MM.1S (cell line): ENCODE results near the gene TRIM36.

Source experiments
- DNase-seq: peaks from one replicate; pipeline ENCODE4 v3.0.0-alpha.2; 2015
- H2AFZ ChIP-seq: fragments of 300-600 bp; sonication (generic); 2 replicates; pipeline ENCODE4 v1.6.0; 2016; ENCODE audit warnings: antibody characterized with exemption, low read length
- H3F3A ChIP-seq: fragments of 300-600 bp; sonication (generic); 2 replicates; pipeline ENCODE4 v1.6.1; 2016; ENCODE audit warnings: mild to moderate bottlenecking, antibody characterized with exemption, low read length, moderate library complexity, mixed read lengths; ENCODE audit not compliant: insufficient read depth
- H3K27ac ChIP-seq: fragments of 300-600 bp; sonication (generic); 2 replicates; pipeline ENCODE4 v1.5.1; 2016; ENCODE audit warnings: mild to moderate bottlenecking, low read length
- H3K27me3 ChIP-seq: fragments of 300-600 bp; sonication (generic); replicated peaks from 2 replicates; pipeline ENCODE4 v1.6.0; 2016; ENCODE audit warnings: low read length; ENCODE audit not compliant: insufficient read depth
- H3K36me3 ChIP-seq: fragments of 300-600 bp; sonication (generic); replicated peaks from 2 replicates; pipeline ENCODE4 v1.6.1; 2016; ENCODE audit warnings: mild to moderate bottlenecking, low read length, mixed read lengths; ENCODE audit not compliant: insufficient read depth
- H3K4me1 ChIP-seq: fragments of 300-600 bp; sonication (generic); 2 replicates; pipeline ENCODE4 v1.6.1; 2016; ENCODE audit warnings: low read length, mixed read lengths
- H3K4me2 ChIP-seq: fragments of 300-600 bp; sonication (generic); 2 replicates; pipeline ENCODE4 v1.6.0; 2016; ENCODE audit warnings: low read depth, low read length
- H3K4me3 ChIP-seq: fragments of 300-600 bp; sonication (generic); 2 replicates; pipeline ENCODE4 v1.5.1; 2016; ENCODE audit warnings: low read length, mixed read lengths
- H3K79me2 ChIP-seq: fragments of 300-600 bp; sonication (generic); 2 replicates; pipeline ENCODE4 v1.6.1; 2016; ENCODE audit warnings: mixed run types, low read length, mixed read lengths
- H3K9ac ChIP-seq: fragments of 300-600 bp; sonication (generic); 2 replicates; pipeline ENCODE4 v1.6.1; 2016; ENCODE audit warnings: low read length, mixed read lengths
- H3K9me2 ChIP-seq: fragments of 300-600 bp; sonication (generic); replicated peaks from 2 replicates; pipeline ENCODE4 v1.6.1; 2016; ENCODE audit warnings: mild to moderate bottlenecking, low read length, mixed read lengths; ENCODE audit not compliant: insufficient read depth
- H3K9me3 ChIP-seq: fragments of 300-600 bp; sonication (generic); replicated peaks from 2 replicates; pipeline ENCODE4 v1.6.1; 2016; ENCODE audit warnings: mild to moderate bottlenecking, low read length, mixed read lengths; ENCODE audit not compliant: insufficient read depth
- H4K20me1 ChIP-seq: fragments of 300-600 bp; sonication (generic); 2 replicates; pipeline ENCODE4 v1.6.1; 2016; ENCODE audit warnings: mild to moderate bottlenecking, low read length, moderate library complexity, mixed read lengths; ENCODE audit not compliant: insufficient read depth
- EZH2 ChIP-seq: fragments of 300-600 bp; sonication (generic); optimal IDR thresholded peaks from 2 replicates; pipeline ENCODE3; 2017; ENCODE audit warnings: low read depth, mild to moderate bottlenecking, antibody characterized with exemption, low read length, mixed read lengths
- EZH2phosphoT487 ChIP-seq: fragments of 300-600 bp; sonication (generic); IDR thresholded peaks from 2 replicates; pipeline ENCODE4 v1.6.1; 2018; ENCODE audit warnings: antibody characterized with exemption, low read length
- TF ChIP-seq, protein P1 (sequence below): fragments of 300-600 bp; sonication (generic); IDR thresholded peaks from 2 replicates; pipeline ENCODE4 v1.5.1; 2016; ENCODE audit warnings: antibody characterized with exemption, low read length, mixed read lengths

TRIM36 gene

DNA sequence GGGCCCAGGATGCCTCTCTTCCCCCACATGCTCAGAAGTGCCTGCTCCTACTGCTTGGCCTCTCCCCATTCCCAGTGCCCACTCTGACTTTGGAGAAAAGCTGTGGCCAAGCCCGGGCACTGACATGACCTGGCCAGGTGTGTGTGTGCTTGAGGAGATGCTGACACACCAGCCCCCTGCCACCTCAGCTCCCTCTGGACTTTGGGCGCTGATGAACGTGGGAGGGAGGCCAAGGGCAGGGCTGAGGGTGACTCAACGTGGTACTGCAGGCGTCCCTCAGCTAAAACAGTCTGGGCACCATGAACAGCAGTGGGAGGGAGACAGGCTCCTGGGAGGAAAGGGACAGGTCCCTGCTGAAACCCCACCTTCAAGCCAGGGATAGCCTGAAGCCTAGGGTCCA is 3.9 kb downstream of the TRIM36 start:
- Histone ChIP-seq H3K4me3 (no peak overlapping the region), H3K4me1 (peaks cover 7% of the 10 kb centered on the region; the same call in 1 of the 2 replicates), H3F3A (0 out of 2 replicates have a peak, but pooled peaks cover 2% of the 10 kb centered on the region), H3K9ac (no peak overlapping the region), H3K9me2 (no peaks in the 10 kb centered on the region), H3K27ac (no peak overlapping the region), H2AFZ (no peak overlapping the region), H4K20me1 (no peaks in the 10 kb centered on the region), H3K9me3 (no peaks in the 10 kb centered on the region), H3K4me2 (no peak overlapping the region), H3K36me3 (no peaks in the 10 kb centered on the region), H3K79me2 (peaks cover 3% of the 10 kb centered on the region; the same call in 1 of the 2 replicates), H3K27me3 (no peaks in the 10 kb centered on the region)
- DNase-seq: no peak
- no peak for TF ChIP-seq EZH2phosphoT487
- no peak for TF ChIP-seq EZH2
- TF ChIP-seq, protein P1, sequence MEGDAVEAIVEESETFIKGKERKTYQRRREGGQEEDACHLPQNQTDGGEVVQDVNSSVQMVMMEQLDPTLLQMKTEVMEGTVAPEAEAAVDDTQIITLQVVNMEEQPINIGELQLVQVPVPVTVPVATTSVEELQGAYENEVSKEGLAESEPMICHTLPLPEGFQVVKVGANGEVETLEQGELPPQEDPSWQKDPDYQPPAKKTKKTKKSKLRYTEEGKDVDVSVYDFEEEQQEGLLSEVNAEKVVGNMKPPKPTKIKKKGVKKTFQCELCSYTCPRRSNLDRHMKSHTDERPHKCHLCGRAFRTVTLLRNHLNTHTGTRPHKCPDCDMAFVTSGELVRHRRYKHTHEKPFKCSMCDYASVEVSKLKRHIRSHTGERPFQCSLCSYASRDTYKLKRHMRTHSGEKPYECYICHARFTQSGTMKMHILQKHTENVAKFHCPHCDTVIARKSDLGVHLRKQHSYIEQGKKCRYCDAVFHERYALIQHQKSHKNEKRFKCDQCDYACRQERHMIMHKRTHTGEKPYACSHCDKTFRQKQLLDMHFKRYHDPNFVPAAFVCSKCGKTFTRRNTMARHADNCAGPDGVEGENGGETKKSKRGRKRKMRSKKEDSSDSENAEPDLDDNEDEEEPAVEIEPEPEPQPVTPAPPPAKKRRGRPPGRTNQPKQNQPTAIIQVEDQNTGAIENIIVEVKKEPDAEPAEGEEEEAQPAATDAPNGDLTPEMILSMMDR: no peak

DNA sequence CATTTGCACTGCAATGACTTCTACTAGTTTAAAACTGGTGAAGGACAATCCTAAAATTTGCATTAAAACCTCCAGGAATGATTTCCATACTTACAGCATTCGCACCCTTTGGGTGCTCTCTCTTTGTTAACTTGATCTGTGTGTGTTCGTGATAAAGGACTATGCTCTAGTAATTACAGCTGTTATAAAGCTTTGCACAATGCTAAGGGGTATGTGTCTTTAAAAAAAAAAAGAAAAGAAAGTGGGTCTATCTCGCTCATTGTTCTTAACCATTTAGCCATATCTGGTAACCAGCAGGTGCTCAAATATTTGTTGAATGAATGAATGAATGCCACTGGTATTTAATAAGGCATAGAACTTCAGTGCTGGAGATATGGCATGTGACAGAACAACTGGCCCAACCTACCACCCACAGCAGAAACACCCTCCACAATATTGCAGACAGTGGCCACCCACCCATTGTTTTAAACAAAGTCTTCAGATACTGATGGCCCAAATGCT is 8.7 kb downstream of the TRIM36 start:
- TF ChIP-seq EZH2phosphoT487 (no peak), EZH2 (no peak)
- TF ChIP-seq, protein P1: no peak
- H3K9me2 ChIP-seq: no peaks in the 10 kb centered on the region
- H4K20me1 ChIP-seq: no peaks in the 10 kb centered on the region
- H3K27ac ChIP-seq: no peak overlapping the region
- DNase-seq: no peak
- no peak overlapping the region for H3K4me3 ChIP-seq
- no peaks in the 10 kb centered on the region for H3K9me3 ChIP-seq
- H2AFZ ChIP-seq: no peak overlapping the region
- no peaks in the 10 kb centered on the region for H3K4me1 ChIP-seq
- H3K79me2 ChIP-seq: no peaks in the 10 kb centered on the region
- H3K4me2 ChIP-seq: no peak overlapping the region
- H3F3A ChIP-seq: no peaks in the 10 kb centered on the region
- no peak overlapping the region for H3K9ac ChIP-seq
- no peaks in the 10 kb centered on the region for H3K27me3 ChIP-seq
- H3K36me3 ChIP-seq: no peaks in the 10 kb centered on the region

DNA sequence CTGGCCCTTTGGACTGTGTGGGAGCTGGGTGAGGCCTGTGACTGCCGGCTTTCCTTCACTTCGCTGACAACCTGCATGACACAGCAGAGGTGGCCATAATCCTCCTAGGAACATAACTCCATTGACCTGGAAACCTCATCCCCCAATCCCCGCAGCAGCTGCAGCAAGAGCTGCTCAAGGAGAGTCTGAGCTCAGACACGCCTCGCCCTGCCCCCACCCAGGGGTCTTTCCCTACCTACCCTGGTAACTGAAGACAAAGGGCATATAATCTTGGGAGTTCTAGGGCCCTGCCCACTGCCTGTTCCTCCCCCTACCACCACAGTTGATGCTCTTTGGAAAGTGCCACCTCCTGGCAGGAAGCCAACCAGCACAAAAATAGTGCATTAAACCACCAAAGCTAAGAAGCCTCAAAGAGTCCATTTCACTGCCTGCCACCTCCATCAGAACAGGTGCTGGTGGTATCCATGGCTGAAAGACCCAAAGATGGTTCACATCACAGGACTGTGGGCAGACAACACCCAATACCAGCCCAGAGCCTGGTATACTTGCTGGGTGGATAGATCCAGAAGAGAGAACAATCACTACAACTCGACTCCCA is 18.4 kb downstream of the TRIM36 start:
- H3K36me3 ChIP-seq: no peaks in the 10 kb centered on the region
- no peak overlapping the region for H3K9ac ChIP-seq
- H3K9me2 ChIP-seq: no peaks in the 10 kb centered on the region
- H3K27me3 ChIP-seq: no peaks in the 10 kb centered on the region
- H3K4me2 ChIP-seq: no peak overlapping the region
- no peaks in the 10 kb centered on the region for H3F3A ChIP-seq
- no peak overlapping the region for H3K27ac ChIP-seq
- no peaks in the 10 kb centered on the region for H3K9me3 ChIP-seq
- no peak overlapping the region for H2AFZ ChIP-seq
- TF ChIP-seq, protein P1: no peak
- TF ChIP-seq EZH2 (no peak), EZH2phosphoT487 (no peak)
- DNase-seq: no peak
- no peaks in the 10 kb centered on the region for H3K79me2 ChIP-seq
- no peaks in the 10 kb centered on the region for H3K4me1 ChIP-seq
- no peak overlapping the region for H3K4me3 ChIP-seq
- H4K20me1 ChIP-seq: no peaks in the 10 kb centered on the region
